HG02884 (cell line): Measurements from ENCODE around the gene CPOX.

Experiments
- ATAC-seq: cut with Tn5 transposase; IDR thresholded peaks from one replicate; pipeline ENCODE4 v1.9.1; 2021; ENCODE audit warnings: mild to moderate bottlenecking, moderate library complexity; ENCODE audit not compliant: unreplicated experiment

The CPOX gene

GRCh38 chr3:98596541-98597500 is 3.4 kb upstream of the CPOX start:
- no peak for ATAC-seq

GRCh38 chr3:98596087-98596486 is 2.7 kb upstream of the CPOX start:
- ATAC-seq, result no peak

- no peak for ATAC-seq
Measured at GRCh38 chr3:98594628-98595324, 1.4 kb upstream of the CPOX start.

DNA sequence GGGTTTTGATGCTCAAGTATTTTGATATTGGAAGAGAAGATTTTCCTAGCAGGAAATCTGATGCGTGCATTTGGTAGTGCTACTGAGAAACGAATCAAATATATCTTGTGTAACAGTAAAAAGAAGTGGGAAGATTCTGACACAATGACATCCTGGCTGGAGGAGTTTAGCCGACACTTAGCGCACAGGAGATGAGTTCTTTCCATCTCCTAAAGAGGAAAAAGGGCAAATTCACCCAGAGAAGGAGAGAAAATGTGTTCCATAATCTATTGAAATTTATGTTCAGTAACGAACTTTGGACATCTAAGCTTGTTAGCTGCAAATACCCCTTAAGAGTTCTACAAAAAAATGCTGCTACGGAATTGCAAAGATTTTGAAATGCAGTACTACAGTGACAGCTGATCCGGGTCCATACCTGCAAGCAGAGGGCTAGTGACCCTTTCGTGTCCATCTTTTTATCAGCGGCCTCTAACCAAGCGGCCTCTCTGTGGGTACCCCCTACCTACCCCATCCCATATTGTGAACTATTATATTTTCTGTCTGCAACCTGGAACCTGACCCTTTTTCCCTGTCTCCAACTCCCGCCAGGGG is 971 bp downstream of the CPOX start:
- ATAC-seq, result no peak

DNA sequence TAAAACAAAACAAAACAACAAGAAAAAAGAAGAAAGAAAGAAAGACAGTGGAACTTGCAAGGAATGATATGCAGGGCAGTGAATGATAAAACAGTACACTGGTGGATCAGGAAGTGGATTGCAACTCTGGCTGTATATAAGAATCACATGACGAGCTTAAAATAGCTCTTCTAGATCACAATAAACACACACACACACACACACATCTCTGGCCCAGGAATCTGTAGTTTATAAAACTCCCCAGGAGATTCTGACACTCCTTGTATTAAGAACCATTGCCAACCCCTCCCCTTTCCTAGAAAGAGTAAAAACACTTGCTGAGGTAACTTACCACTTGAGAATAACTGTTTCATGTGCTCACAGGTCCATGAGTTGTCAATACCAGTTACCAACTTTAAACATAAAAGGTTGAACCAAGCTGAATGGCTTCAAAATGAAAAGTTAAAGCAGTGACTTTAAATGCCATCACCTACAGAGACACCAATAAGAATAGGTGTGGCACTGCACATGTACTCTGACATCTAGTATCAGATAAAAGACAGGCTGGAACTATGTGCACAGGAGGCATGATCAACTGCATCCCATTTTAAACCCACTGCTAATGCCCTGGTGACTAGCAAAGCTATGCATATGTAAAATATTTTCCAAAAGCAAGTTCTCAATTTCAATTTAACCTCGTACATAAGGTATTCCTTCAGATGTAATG is 3.9 kb downstream of the CPOX start:
- no peak for ATAC-seq

DNA sequence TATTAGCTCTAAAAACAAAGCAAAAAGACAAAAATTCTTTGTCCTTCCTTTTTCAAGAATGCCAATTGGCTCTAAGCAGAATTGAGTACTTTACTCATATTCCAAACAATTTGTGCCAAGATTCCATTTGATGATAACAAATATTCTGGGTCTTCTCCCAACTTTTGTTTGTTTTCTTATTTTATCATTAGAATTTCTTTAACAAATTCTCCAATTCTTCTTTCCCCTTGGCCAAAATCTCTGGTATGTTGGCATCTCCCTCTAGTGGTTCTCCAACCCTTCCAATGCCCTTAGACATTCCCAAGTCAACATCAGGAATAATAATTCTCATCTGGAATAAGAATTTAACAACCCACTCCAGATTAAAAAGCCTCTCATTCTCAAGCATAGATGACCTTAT is 5.3 kb downstream of the CPOX start:
- ATAC-seq, result no peak

DNA sequence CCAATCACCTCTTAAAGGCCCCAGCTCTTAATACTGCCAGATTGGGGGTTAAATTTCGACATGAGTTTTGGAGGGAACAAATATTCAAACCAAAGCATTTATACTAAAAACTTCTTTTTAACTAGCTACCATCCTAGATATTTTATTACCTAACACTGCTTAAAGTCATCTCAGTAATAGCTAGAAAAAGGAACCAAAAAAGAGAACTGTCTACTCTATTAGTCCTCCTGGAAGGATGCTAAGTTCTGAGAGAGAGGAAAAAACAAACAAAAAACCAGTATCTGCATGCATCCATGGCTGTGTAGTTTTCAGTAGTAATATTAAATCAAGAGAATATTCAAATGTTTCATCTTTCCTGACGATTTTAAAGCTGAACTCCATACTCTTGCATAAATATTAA is 5.8 kb downstream of the CPOX start:
- ATAC-seq, result no peak

GRCh38 chr3:98584547-98584946 is 8.9 kb downstream of the CPOX start:
- no peak for ATAC-seq

DNA sequence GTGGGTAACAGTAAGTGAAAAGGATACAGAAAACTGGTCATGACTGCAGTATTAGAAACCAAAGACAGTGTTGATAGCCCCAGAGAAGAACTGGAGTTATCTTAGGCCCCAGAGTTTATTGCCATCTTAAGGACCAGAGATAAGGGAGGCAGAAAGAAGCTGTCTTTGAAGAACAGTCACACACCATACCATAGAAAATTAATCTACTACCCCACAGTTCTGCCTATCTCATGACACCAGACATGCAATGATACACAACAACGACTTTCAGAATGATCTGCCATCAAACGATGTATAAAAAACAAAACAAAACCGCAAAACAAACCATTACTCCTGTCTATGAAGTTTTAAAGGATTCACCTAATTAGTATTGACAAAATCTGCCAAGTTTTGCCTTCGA is 9.6 kb downstream of the CPOX start:
- no peak for ATAC-seq

DNA sequence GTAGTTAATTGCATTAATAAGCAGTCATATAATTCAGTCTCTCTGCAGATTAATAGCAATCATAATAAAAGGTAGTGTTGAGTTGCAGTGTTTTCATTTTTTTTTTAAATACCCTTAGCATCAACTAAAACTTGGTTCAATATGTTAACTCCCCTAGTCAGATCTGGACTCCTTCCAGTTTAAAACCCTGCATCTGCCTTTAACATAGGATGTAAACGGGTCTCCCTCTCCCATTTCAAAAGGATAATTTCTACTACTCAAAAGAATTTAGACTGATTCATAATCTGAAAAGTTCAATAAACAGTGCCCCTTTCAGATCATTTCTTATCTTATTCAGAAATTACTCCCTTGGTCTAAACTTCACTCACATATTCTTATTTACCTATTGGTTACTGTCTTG is 11.4 kb downstream of the CPOX start:
- no peak for ATAC-seq

GRCh38 chr3:98581474-98581873 is 11.9 kb downstream of the CPOX start:
- no peak for ATAC-seq

- ATAC-seq, result no peak
Measured at GRCh38 chr3:98580401-98581386, 12.7 kb downstream of the CPOX start.

DNA sequence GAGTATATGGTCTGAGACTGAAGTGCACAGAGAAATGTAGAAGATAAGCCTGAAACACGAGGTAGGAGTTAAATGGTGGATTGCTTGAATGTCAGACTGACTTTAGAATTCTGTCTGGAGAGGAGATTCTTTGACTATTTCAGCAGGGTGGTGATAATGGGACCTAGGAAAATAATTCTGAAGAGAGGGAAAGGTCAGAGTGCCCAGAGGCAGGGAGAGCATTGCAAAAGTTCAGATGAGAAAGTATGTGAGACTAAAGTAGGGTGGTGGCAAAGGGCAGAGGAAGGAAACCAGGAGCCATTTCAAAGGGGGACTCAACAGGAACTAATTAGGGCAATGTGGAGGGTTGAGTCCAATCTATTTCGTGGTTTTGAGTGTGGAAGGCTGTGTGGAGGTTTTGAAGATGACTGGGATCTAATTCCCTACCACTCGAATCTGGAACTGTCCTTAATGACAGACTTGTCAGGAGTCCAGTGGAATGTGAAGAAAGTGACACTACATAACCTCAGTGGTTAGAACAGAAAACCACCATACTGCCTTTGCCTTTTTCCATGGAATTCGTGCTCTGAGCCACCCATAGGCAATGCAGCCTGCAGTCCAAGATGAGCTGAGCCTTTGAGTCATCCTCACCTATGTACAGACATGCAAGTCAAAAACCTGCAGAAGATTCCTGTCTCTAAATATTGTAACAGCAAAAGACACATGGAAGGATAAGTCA is 16.1 kb downstream of the CPOX start:
- ATAC-seq, result no peak

DNA sequence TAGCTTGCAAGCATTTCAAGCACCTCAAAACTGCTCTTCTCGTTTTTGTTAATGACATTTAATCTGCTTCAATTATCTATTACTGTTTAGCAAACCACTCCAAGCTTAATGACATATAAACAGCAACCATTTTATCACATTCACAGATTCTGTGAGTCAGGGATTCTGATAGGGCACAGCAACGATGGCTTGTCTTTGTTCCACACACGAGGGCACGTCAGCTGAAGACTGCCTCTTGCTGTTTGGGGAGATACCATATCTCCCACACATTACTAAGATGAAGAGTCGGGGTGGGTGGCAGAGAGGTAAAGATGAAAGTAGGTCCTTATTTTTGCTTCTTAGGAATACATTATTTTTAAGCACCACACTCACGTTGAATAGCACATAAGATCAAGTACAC is 19.3 kb downstream of the CPOX start:
- no peak for ATAC-seq

DNA sequence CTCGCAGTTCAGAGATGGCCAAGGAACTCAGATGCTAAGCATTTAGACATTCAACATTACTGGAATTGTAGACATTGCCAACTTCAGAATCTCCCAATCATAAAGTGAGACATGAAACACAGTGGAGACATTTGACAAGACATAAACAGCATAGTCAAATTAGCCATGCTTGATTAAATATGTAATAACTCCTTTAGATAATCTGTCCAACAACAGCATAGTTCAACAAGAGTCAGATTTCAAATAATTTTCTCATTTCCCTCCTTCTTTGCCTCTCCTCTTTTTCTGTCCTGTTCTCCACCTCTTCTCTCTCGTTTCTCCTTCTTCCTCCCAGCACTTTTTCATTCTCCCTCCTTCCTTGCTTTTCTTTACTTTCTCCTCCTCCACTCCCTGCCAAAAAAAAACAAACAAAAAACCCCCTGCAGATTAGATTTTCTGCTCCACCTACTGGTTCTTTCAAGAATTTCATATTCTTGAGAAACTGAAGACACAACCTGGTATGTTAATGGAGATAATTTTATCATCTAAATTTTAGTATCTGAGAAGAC is 20.2 kb downstream of the CPOX start:
- peak; percentile 70 for ATAC-seq

DNA sequence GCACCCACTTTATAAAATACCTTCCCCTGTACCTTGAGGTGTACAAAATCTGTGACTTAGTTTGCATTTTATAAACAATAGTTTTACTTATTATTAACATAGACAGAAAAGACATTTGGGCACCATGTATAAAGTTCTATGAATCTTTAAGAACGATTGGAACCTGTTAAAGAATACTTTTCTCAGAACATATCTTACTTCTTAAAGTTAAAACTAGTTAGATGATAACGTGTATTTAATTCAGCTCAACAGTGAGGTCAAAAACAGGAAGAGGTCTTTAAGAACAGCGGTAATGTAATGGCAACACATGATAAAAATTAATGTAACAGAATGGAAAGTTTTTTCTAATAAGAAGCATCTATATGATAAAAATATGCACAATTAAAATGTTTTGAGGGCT is 25.0 kb downstream of the CPOX start:
- no peak for ATAC-seq

DNA sequence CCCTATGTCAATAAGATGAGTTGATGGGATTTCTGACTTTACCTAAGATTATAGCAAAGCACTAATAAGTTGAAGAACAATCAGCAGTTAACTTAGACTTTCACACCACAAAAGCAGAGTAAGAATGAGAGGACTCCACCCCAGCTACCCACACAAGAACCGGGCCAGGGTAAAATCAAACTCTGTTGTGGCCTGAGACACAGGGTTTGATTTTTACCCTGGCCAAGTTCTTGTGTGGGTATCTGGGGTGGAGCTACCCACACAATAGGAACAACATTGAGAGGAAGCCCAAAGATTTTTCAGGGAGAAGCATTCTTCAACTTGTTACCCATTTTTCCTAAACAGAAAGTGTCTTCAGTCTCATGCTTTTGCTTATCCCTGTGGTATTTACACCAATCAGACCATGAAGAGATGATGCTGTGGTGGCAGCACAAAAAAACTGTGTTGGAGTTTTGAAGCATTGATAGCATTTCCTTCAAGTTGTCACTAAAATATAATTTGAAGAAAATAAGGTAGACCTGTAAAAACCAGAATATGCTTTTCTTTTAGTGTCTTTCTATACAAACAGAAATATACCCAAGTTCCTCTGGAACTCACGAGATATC is 25.6 kb downstream of the CPOX start:
- ATAC-seq, result no peak

DNA sequence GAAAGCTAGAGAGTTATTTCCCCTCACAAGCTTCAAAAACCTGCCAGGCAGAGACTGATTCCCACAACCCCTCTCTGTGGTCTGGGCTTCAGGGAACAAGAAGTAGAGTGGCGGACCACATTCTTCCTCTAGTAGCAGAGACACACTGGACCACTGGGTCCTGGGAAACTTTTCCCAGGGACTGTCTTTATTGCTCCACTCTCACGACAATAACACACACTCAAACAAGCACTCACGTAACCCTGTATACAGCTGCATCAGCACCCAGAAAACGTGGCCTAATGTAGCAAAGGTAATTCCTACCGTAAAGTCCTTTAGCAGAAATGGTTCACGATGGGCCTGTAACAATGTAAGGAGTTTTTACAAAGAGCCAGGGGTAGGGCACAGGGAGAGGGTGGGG is 27.6 kb downstream of the CPOX start:
- no peak for ATAC-seq

DNA sequence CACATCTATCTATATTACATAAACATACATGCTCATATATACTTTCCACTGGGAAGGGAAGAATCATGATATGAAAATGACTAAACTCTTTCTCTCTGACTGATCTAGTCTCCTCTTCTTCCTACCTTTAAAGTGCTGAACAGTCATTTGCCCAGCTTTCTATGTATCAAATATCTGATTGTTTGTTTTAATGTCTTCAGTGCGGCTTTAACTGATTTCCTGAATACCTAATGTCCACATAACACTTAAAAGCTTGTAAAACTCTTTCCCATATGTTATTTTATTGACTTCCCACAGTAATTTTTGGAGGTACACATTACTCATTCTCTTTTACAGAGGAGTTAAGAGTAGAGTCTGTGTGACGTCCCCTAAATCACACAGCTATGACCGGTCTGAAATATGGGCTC is 28.2 kb downstream of the CPOX start:
- ATAC-seq, result peak; percentile 25
